HL-60 (cell line): ENCODE results near the gene DPP10.

ENCODE experiments used
- DNase-seq, 2 experiments: peaks; one replicate each; pipeline ENCODE4 v3.0.0-alpha.2; 2010 to 2020; ENCODE audit warnings: low read depth in 1 of 2, low spot score in 1 of 2
- H3K27ac ChIP-seq: fragments of 250-450 bp; sonication (Bioruptor Pico); replicated peaks from 2 replicates; pipeline ENCODE4 v1.5.1; 2020; ENCODE audit warnings: mild to moderate bottlenecking, moderate library complexity
- H3K27me3 ChIP-seq: fragments of 250-450 bp; sonication (Bioruptor Pico); 2 replicates; pipeline ENCODE4 v1.5.1; 2021; ENCODE audit warnings: mild to moderate bottlenecking, moderate library complexity; ENCODE audit not compliant: insufficient read depth, poor library complexity, severe bottlenecking
- H3K4me3 ChIP-seq: replicated peaks from 2 replicates; pipeline ENCODE4 v1.5.1; 2011; ENCODE audit warnings: mild to moderate bottlenecking, control low read depth, low read length; ENCODE audit not compliant: insufficient read depth
- GABPA ChIP-seq: IDR thresholded peaks from 2 replicates; pipeline ENCODE4 v1.6.1; 2012; ENCODE audit warnings: low read depth
- POLR2AphosphoS5 ChIP-seq: IDR thresholded peaks from 2 replicates; pipeline ENCODE4 v1.6.1; 2012; ENCODE audit warnings: low read depth
- REST ChIP-seq: IDR thresholded peaks from 2 replicates; pipeline ENCODE4 v1.6.1; 2012; ENCODE audit warnings: low read depth; ENCODE audit not compliant: insufficient replicate concordance
- SPI1 ChIP-seq: IDR thresholded peaks from 2 replicates; pipeline ENCODE4 v1.6.1; 2012; ENCODE audit warnings: low read depth, mild to moderate bottlenecking, borderline replicate concordance
- TF ChIP-seq, protein P1 (sequence below): IDR thresholded peaks from one replicate; pipeline ENCODE4 v1.5.1; 2011; ENCODE audit warnings: low read length, control low read depth, inconsistent platforms; ENCODE audit not compliant: insufficient read depth

DPP10 gene

DNA sequence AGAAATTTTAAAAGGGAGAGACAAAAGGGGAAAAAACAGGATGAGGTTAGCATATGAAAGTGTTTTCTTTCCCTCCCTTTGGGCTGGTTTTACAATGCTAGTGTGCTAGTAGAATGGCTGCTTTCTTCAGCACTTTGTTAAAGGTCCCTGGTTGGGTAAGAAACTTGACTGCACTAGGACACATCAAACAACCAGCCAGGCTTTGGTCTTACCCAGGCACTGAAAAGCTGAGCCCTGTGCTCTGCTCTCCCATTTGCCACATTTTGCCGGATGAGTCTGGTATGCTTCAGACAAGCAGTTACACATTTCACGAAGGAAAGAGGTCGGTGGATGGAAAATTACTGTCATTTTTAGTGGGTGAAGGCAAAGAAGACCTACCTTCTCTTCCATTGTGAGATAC is 242.0 kb downstream of the DPP10 start:
- TF ChIP-seq, protein P1, sequence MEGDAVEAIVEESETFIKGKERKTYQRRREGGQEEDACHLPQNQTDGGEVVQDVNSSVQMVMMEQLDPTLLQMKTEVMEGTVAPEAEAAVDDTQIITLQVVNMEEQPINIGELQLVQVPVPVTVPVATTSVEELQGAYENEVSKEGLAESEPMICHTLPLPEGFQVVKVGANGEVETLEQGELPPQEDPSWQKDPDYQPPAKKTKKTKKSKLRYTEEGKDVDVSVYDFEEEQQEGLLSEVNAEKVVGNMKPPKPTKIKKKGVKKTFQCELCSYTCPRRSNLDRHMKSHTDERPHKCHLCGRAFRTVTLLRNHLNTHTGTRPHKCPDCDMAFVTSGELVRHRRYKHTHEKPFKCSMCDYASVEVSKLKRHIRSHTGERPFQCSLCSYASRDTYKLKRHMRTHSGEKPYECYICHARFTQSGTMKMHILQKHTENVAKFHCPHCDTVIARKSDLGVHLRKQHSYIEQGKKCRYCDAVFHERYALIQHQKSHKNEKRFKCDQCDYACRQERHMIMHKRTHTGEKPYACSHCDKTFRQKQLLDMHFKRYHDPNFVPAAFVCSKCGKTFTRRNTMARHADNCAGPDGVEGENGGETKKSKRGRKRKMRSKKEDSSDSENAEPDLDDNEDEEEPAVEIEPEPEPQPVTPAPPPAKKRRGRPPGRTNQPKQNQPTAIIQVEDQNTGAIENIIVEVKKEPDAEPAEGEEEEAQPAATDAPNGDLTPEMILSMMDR, result no peak
- TF ChIP-seq REST (no peak), POLR2AphosphoS5 (no peak), GABPA (no peak), SPI1 (no peak)
- H3K4me3 ChIP-seq, result no peak overlapping the region

DNA sequence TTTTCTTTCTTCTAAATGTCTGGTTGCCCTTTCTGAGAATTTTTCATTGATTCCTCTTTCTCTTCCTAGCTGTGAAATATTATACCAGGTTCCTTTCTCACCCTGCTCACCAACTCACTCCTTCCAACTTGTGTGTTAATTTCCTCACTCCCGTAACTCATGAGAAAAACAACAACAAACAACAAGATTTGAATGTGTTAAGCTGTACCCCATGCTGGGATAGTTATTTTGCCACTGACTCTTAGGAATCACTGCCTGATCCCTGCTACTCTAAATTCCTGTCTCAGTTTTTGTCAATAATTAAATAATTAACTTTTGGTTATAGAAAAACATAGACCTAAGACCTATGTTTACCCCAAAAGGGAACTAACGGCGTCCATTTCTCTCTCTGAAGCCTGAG is 242.7 kb downstream of the DPP10 start:
- H3K27ac ChIP-seq, result no peak overlapping the region
- no peak for DNase-seq
- TF ChIP-seq POLR2AphosphoS5 (no peak), GABPA (no peak), REST (no peak), SPI1 (no peak)
- TF ChIP-seq, protein P1, result no peak
- no peaks in the 10 kb centered on the region for H3K27me3 ChIP-seq
- H3K4me3 ChIP-seq, result no peak overlapping the region

More for the DNA sequence above, 242.0 kb downstream of the DPP10 start:
- DNase-seq, result no peak
- no peak overlapping the region for H3K27ac ChIP-seq
- H3K27me3 ChIP-seq, result no peaks in the 10 kb centered on the region

DNA sequence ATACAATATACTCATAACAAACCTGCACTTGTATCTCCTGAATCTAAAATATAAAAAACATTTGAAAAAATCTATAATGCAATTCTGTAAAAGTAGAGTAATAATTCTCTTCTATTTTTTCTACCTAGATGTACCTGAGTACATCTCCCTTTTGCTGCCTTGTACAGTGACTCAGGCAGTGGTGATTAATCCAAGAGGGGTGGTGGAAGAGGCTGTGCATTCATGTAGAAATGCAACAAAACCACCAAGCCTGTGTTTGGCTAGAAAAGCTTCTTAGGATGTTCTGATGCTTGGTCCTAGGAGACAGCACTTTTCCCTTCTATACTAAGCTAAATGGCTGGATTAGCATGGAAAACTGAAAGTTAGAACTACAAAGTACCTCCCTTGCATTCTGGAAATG is 245.8 kb downstream of the DPP10 start:
- no peak overlapping the region for H3K27ac ChIP-seq
- no peak for TF ChIP-seq SPI1
- TF ChIP-seq REST, result no peak
- TF ChIP-seq, protein P1, result no peak
- no peak for TF ChIP-seq GABPA
- TF ChIP-seq POLR2AphosphoS5, result no peak
- DNase-seq, result no peak
- H3K27me3 ChIP-seq, result no peaks in the 10 kb centered on the region
- H3K4me3 ChIP-seq, result no peak overlapping the region
